IPS-15b (cell line): ENCODE results near the gene UNC5C.

Experiments used
- H3K27me3 ChIP-seq: one replicate; pipeline ENCODE4 v1.6.1; 2013; ENCODE audit warnings: low read length; ENCODE audit not compliant: control insufficient read depth, insufficient read depth
- H3K36me3 ChIP-seq: one replicate; pipeline ENCODE4 v1.6.1; 2013; ENCODE audit warnings: low read length; ENCODE audit not compliant: control insufficient read depth, insufficient read depth
- H3K4me1 ChIP-seq: one replicate; pipeline ENCODE4 v1.6.1; 2013; ENCODE audit warnings: mild to moderate bottlenecking, low read length; ENCODE audit not compliant: control insufficient read depth, insufficient read depth
- H3K4me3 ChIP-seq: one replicate; pipeline ENCODE4 v1.5.1; 2013; ENCODE audit warnings: low read depth, low read length
- H3K9ac ChIP-seq: one replicate; pipeline ENCODE4 v1.6.1; 2013; ENCODE audit warnings: low read depth, mild to moderate bottlenecking, low read length
- H3K9me3 ChIP-seq: one replicate; pipeline ENCODE4 v1.6.1; 2013; ENCODE audit warnings: mild to moderate bottlenecking, low read length; ENCODE audit not compliant: control insufficient read depth, insufficient read depth

The UNC5C gene

GRCh38 chr4:95544113-95545103, 4.4 kb downstream of the UNC5C start:
- no peaks in the 10 kb centered on the region for H3K9me3 ChIP-seq
- H3K4me1 ChIP-seq = no peaks in the 10 kb centered on the region
- peaks cover 49% of the 10 kb centered on the region for H3K27me3 ChIP-seq
- no peak overlapping the region for H3K4me3 ChIP-seq
- no peak overlapping the region for H3K9ac ChIP-seq
- H3K36me3 ChIP-seq = no peaks in the 10 kb centered on the region

GRCh38 chr4:95541889-95542607, 6.7 kb downstream of the UNC5C start:
- H3K27me3 ChIP-seq = peaks cover 29% of the 10 kb centered on the region
- H3K9me3 ChIP-seq = no peaks in the 10 kb centered on the region
- H3K4me3 ChIP-seq = no peak overlapping the region
- no peaks in the 10 kb centered on the region for H3K36me3 ChIP-seq
- no peaks in the 10 kb centered on the region for H3K4me1 ChIP-seq
- no peak overlapping the region for H3K9ac ChIP-seq

- no peaks in the 10 kb centered on the region for H3K4me1 ChIP-seq
- no peaks in the 10 kb centered on the region for H3K36me3 ChIP-seq
- H3K9me3 ChIP-seq = no peaks in the 10 kb centered on the region
- no peak overlapping the region for H3K4me3 ChIP-seq
- H3K9ac ChIP-seq = no peak overlapping the region
- peaks cover 20% of the 10 kb centered on the region for H3K27me3 ChIP-seq
Measured at GRCh38 chr4:95541094-95541493, 7.7 kb downstream of the UNC5C start.

GRCh38 chr4:95540227-95540626, 8.5 kb downstream of the UNC5C start:
- Histone ChIP-seq H3K4me3 (no peak overlapping the region), H3K9me3 (no peaks in the 10 kb centered on the region), H3K36me3 (no peaks in the 10 kb centered on the region), H3K27me3 (peaks cover 11% of the 10 kb centered on the region), H3K4me1 (no peaks in the 10 kb centered on the region), H3K9ac (no peak overlapping the region)

GRCh38 chr4:95539106-95539505, 9.7 kb downstream of the UNC5C start:
- H3K4me1 ChIP-seq = no peaks in the 10 kb centered on the region
- peaks cover 3% of the 10 kb centered on the region for H3K27me3 ChIP-seq
- H3K9me3 ChIP-seq = no peaks in the 10 kb centered on the region
- no peak overlapping the region for H3K4me3 ChIP-seq
- no peak overlapping the region for H3K9ac ChIP-seq
- H3K36me3 ChIP-seq = no peaks in the 10 kb centered on the region

GRCh38 chr4:95537863-95538488, 10.8 kb downstream of the UNC5C start:
- no peaks in the 10 kb centered on the region for H3K36me3 ChIP-seq
- no peaks in the 10 kb centered on the region for H3K27me3 ChIP-seq
- H3K4me3 ChIP-seq = no peak overlapping the region
- H3K9ac ChIP-seq = no peak overlapping the region
- H3K9me3 ChIP-seq = no peaks in the 10 kb centered on the region
- no peaks in the 10 kb centered on the region for H3K4me1 ChIP-seq

GRCh38 chr4:95537191-95537590, 11.6 kb downstream of the UNC5C start:
- no peak overlapping the region for H3K4me3 ChIP-seq
- H3K9me3 ChIP-seq = no peaks in the 10 kb centered on the region
- no peak overlapping the region for H3K9ac ChIP-seq
- H3K27me3 ChIP-seq = no peaks in the 10 kb centered on the region
- H3K4me1 ChIP-seq = no peaks in the 10 kb centered on the region
- H3K36me3 ChIP-seq = no peaks in the 10 kb centered on the region

- Histone ChIP-seq H3K36me3 (no peaks in the 10 kb centered on the region), H3K27me3 (no peaks in the 10 kb centered on the region), H3K4me3 (no peak overlapping the region), H3K9me3 (no peaks in the 10 kb centered on the region), H3K9ac (no peak overlapping the region), H3K4me1 (no peaks in the 10 kb centered on the region)
Measured at GRCh38 chr4:95536650-95537049, 12.1 kb downstream of the UNC5C start.

- Histone ChIP-seq H3K36me3 (no peaks in the 10 kb centered on the region), H3K27me3 (no peaks in the 10 kb centered on the region), H3K9ac (no peak overlapping the region), H3K9me3 (no peaks in the 10 kb centered on the region), H3K4me3 (no peak overlapping the region), H3K4me1 (no peaks in the 10 kb centered on the region)
Measured at GRCh38 chr4:95535180-95535579, 13.6 kb downstream of the UNC5C start.

GRCh38 chr4:95534032-95534431, 14.7 kb downstream of the UNC5C start:
- Histone ChIP-seq H3K27me3 (no peaks in the 10 kb centered on the region), H3K4me1 (no peaks in the 10 kb centered on the region), H3K9me3 (no peaks in the 10 kb centered on the region), H3K4me3 (no peak overlapping the region), H3K9ac (no peak overlapping the region), H3K36me3 (no peaks in the 10 kb centered on the region)

GRCh38 chr4:95533254-95533653, 15.5 kb downstream of the UNC5C start:
- Histone ChIP-seq H3K9ac (no peak overlapping the region), H3K36me3 (no peaks in the 10 kb centered on the region), H3K4me3 (no peak overlapping the region), H3K27me3 (no peaks in the 10 kb centered on the region), H3K9me3 (no peaks in the 10 kb centered on the region), H3K4me1 (no peaks in the 10 kb centered on the region)
